GM21737 (cell line): Measurements from ENCODE around the gene TECPR2.
"Not testable (repeated sequence)": the region's sequence is repeated elsewhere in the genome, so short reads cannot be mapped to it uniquely, and the experiment has no call there.

Experiments used
- ATAC-seq: cut with Tn5 transposase; IDR thresholded peaks from one replicate; pipeline ENCODE4 v1.9.1; 2021; ENCODE audit warnings: mild to moderate bottlenecking, moderate library complexity; ENCODE audit not compliant: unreplicated experiment

The TECPR2 gene

GRCh38 chr14:102545461-102546265, 182.9 kb downstream of the TECPR2 start:
- ATAC-seq: no peak

- no peak for ATAC-seq
Measured at GRCh38 chr14:102548616-102549240, 186.0 kb downstream of the TECPR2 start.

- ATAC-seq: not testable (repeated sequence)
Measured at GRCh38 chr14:102550927-102551401, 188.2 kb downstream of the TECPR2 start.
